ENCODE results near the gene DEFB124. TPM values are rescaled to one million over a fixed set of nuclear protein-coding genes. Genes with fewer than 3 reads are reported as not detected.
"Not testable (repeated sequence)": the region's sequence is repeated elsewhere in the genome, so short reads cannot be mapped to it uniquely, and the experiment has no call there.

The DEFB124 gene
- total RNA-seq, 1 donor from 2014 or later = not detected

DNA sequence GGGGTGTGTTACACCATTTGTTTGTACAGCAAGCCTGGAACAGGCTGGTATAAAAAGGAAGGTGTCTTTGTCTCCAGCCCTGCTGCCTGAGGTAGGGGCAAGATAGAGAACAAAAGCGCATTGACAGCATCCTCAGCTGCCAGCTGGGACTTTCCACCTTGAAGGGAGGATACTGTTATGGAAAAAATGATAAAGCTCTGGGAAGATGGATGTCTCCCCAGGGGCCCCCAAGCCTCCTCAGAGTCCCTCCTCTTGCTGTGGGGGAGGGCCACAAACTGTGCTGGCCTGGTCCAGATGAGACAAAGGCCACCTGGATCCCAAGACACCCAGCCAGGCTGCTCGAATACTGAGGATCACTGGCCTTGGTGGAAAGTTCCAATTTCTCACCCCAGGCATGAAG is 13.2 kb upstream of the DEFB124 start:
- DNase-seq (ENCODE audit: low read depth) = no peak

GRCh38 chr20:31485450-31486339 is 10.8 kb upstream of the DEFB124 start:
- no peak for DNase-seq (ENCODE audit: low read depth)

DNA sequence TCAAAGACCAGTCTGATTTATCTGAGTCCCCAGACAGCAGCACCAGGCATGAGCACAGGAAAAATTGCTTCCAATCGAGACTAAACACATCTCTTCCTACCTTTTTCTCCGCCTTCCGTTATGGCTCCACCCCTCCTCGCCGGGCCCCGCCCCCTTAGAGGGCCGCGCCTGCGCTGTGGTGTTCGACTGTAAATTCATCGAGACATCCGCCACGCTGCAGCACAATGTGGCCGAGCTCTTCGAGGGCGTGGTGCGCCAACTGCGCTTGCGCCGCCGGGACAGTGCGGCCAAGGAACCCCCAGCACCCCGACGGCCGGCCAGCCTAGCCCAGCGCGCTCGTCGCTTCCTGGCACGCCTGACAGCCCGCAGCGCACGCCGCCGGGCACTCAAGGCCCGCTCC is 9.1 kb upstream of the DEFB124 start:
- DNase-seq (ENCODE audit: low read depth) = no peak

DNA sequence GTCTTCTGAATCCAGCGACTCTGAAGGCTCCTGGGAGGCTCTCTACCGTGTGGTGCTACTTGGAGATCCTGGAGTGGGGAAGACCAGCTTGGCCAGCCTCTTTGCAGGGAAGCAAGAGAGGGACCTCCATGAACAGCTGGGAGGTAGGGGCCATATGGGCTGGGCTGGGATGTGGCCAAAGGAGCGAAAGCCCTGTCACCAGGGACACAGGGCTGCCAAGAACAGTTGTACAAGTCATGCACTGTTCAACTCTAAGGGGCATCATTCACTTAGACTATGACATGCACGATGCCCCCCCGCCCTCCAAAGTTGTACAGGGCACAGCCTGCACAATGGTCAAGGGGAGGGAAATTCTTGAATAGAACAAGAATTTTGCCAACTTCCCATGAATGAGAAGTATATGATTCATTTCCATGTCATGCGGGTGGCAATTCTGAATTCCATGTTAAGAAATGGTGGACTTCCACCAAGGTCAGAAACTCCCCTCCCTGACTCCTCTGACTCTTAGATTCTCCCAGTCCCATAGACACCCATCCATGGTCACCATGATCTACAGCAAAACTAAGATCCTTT is 1.8 kb upstream of the DEFB124 start:
- no peak for DNase-seq (ENCODE audit: low read depth)

GRCh38 chr20:31476294-31476585 is 1.3 kb upstream of the DEFB124 start:
- DNase-seq (ENCODE audit: low read depth) = no peak

DNA sequence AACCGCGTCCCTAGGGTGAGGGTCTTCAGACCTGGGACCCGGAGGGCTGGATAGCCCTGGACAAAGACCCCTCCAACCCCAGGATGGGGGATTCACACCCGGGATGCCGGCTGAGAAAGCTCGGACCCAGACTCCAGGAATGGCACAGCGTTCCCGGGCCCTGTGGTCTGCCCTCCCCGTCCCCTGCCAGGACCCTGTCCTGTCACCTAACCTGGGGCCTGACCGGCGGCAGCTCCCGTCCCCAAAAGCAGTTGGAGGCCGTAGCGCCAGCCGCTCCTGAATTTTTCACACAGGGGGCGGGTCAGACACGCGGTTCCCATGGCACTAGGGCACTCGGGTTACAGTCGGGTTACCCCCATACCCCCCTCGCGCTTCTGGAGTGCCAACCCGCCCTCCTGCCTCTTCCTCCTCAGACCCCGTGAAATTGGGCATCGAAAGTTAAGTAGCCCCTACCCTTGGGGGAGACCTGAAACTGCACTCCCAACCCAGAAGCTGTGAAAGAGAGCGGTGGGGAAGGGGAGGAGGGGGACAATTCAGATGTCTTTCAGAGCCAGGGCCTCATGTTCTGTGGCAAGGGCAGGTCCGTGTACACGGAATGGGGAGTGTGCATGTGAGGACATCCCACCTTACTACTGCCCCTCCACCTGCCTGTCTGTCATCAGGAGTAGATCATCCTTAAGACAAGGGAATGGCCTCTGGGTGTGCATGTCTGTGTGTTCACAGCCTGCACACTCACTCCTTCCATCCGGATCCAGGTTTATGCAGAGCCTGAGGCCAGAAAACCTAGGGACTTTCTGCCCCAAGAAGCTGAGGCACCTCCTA is 756 bp upstream of the DEFB124 start:
- no peak for DNase-seq (ENCODE audit: low read depth)

DNA sequence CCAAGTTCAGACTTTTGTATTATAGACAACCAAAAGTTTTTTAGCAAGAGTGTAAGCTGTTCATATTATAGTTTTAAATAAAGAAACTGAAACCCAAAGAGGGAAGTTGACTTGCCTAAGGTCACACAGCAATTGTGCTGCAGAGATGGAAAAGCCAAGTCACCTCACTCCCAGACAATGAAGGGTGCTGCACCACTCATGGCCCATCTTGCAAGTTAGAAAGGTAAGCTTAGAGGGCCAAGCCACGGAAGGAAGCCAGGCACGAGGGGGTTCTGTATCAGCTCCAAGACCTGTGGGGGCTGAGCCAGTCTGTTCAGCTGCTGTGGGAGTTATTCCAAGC is 860 bp downstream of the DEFB124 start:
- DNase-seq (ENCODE audit: low read depth) = no peak

DNA sequence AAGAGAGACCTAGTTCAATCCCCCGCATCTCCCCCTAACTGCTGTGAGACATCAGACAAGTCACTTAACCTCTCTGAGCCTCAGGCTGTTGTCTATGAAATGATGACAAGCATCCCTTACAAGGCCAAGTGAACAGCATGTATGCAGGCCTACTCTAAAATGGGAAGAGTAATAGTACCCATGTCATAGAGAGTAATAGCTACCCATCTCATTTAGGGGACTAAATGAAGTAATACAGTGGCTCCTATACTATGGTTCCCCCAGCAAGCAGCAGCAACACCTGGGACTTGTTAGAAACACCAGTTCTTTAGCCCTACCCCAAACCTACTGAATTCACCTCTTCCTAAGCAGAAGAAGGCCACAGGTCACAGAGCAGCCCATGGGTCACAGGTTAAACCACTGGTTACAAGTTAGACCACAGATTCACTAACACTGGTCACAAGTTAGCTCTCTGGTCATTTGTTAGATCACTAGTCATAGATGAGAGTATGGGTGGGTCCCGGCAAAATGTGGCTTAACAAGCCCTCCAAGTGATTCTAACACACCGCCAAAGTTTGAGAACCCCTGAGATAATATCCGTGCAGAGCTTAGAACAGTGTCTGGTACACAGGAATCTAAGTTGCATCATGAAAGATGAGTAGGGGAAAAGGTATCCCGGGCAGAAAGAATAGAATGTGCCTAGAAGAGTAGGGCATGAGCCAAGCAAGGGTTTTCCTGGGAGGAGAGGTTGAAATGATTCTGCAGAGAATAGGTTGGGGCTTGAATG is 1.4 kb downstream of the DEFB124 start:
- peak; percentile 23 for DNase-seq (ENCODE audit: low read depth)

DNA sequence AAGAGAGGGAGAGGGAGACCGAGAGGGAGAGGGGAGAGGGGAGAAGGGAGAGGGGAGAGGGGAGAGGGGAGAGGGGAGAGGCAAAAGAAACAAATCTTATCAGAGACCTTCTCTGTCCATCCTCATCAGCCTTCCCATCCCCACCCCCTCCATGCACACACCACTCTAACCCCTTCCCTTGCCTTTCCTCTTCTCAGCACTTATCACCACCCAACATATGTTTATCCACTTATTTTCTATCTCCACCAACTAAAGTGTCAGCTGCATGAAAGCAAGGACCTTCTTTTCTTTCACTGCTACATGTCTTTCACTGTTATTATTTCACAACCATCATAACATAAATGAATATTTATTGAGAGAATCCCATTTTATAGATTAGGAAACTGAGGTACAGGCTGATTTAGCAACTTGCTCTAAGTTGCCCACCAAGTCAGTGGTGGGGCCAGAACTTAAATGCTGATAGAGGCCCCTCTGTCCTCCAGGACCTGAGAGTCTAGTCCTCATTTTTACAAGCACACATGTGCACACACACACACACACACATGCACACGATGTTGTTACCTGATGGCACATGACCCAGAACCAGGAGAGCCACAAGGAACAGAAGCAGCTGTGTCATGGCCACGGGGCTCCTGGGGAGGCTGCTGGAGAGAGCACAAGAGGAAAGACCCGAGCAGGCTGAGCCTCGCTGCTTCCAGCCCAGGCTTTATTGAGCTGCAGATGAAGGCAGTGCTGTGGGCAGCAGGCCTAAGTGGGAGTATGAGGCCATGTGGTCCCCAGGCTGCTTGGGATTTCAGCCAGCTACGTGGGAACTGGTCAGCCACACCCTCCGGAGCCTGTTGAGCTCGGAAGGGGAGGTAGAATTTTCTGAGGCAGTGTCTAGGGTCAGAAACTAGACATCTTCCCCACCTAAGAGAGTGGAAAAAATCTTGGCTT is 2.3 kb downstream of the DEFB124 start:
- DNase-seq (ENCODE audit: low read depth) = no peak

GRCh38 chr20:31470946-31471345 is 4.0 kb downstream of the DEFB124 start:
- DNase-seq (ENCODE audit: low read depth) = not testable (repeated sequence)

GRCh38 chr20:31454361-31454760 is 20.6 kb downstream of the DEFB124 start:
- DNase-seq (ENCODE audit: low read depth) = no peak

DNA sequence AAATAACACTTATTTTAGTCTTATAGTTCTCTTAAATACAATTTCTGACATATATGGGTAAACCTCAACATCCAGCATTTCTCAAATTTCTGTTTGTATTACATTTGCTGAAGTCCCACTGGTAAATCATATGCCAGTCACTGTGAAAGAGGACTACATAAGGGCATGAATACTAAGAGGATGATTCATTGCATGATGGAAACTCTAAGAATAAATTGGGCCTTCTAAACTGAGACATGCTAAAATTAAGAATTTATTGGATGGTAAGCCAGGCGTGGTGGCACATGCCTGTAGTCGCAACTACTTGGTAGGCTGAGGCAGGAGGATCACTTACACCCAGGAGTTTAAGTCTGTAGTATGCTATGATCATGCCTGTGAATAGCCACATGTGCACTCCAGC is 22.4 kb downstream of the DEFB124 start:
- no peak for DNase-seq (ENCODE audit: low read depth)

- DNase-seq (ENCODE audit: low read depth) = no peak
Measured at GRCh38 chr20:31449511-31450414, 25.2 kb downstream of the DEFB124 start.

DNA sequence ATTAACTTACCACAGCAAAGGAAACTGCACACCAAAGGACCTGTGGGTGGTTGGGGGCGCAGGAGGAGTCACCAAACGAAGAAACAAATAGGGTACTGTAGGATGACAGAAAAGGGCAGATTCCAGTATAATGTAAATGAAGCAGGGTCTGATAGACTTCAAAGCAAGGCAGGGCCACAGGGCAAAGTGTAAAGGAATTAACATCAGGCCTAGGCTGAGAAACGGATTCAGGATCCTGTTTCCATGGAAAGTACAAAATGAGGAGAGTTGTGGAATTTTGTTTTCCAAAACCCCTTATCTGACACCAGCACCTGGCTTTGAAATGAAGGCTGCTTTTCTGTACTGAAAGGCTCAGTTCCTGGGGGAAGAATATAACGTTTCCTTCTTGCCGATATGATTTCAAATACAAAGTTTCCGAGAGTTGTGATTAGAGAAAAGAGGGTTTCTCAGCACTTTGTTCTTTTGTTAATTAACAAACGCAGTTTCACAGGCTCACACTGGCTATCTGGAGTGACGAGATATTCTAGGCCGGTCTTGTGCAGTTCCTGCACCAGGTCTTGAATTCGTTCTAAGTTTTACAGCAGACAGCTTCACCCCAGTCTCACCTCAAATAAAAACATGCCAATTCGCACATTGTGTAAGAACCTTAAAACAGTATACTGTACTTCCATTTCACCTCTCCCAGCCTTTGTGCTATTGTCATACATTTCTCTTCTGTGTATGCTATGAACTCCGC is 28.7 kb downstream of the DEFB124 start:
- DNase-seq (ENCODE audit: low read depth) = no peak

DNA sequence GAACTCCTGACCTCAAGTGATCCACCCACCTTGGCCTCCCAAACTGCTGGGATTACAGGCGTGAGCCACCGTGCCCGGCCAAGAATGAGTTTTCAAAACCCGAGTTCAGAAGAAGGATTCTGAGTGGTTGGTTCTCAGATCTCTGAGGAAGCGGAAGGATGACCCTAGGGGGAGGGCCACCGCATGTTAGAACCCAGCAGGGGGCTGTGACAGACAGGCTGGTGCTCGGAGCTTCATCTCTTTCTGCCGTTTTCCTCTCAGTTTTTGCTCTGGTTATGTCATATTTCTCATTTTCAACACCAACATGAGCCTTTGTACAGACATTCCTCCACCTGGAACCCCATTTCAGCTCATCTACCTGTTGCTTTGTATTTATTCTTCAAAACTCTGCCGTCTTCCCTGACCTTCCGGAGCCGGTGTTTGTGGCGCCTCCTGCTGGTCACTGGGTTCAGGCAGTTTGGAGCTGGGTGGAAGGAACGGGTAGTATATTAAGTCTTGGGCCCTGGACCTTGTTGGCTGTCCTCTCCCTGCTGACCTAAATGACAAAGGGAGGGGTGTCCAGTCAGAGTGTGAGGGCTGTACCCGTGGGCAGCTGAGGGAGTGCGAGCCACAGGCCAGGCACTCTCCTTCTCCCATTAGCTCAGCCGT is 34.8 kb downstream of the DEFB124 start, which contains the start of gene DEFB123:
DEFB123 (plus strand) TSS at position 621 of the 648 bp plus-strand sequence. CDS start 67 bp downstream, outside the sequence.
- no peak for DNase-seq (ENCODE audit: low read depth)

DNA sequence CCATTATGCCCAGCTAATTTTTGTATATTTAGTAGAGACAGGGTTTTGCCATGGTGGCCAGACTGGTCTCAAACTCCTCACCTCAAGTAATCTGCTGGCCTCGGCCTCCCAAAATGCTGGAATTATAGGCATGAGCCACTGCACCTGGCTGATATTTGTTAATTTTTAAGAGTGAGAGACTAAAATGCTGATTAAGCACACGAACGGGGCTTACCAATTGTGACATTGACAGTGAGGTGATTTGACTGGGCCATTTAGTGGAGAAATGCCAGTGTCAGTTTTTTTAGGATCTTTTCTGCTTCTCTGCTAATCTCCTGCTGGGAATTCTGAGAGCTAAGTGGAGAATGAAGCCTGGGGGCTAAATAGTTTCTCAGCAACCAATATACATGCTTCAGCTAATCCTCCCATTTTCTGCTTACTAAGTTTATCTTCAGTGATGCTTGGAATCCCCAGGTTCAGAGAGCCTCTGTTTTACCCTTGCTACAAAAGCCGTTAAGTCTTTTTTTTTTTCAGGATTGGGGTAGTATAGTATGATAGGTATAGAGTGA is 44.3 kb downstream of the DEFB124 start:
- no peak for DNase-seq (ENCODE audit: low read depth)

DNA sequence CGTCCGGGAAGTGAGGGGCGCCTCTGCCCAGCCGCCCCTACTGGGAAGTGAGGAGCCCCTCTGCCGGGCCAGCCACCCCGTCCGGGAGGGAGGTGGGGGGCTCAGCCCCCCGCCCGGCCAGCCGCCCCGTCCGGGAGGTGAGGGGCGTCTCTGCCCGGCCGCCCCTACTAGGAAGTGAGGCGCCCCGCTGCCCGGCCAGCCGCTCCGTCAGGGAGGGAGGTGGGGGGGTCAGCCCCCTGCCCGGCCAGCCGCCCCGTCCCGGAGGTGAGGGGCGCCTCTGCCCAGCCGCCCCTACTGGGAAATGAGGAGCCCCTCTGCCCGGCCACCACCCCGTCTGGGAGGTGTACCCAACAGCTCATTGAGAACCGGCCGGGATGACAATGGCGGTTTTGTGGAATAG is 47.4 kb downstream of the DEFB124 start:
- not testable (repeated sequence) for DNase-seq (ENCODE audit: low read depth)

- DNase-seq (ENCODE audit: low read depth) = not testable (repeated sequence)
Measured at GRCh38 chr20:31426891-31427551, 47.9 kb downstream of the DEFB124 start.
